ENCODE measurements around the gene AP4S1.
"Not testable (repeated sequence)": the region's sequence is repeated elsewhere in the genome, so short reads cannot be mapped to it uniquely, and the experiment has no call there.

Gene AP4S1

GRCh38 chr14:31009836-31010574 is 15.4 kb upstream of the AP4S1 start:
- no peak for DNase-seq

- DNase-seq, result no peak
These were observed 14.5 kb upstream of the AP4S1 start for GRCh38 chr14:31010935-31011334.

- no peak for DNase-seq
These were observed 11.6 kb upstream of the AP4S1 start for GRCh38 chr14:31013841-31014240.

GRCh38 chr14:31018057-31018645 is 7.3 kb upstream of the AP4S1 start:
- DNase-seq, result no peak

- DNase-seq, result no peak
These were observed 4.4 kb upstream of the AP4S1 start for GRCh38 chr14:31020834-31021575.

- DNase-seq, result no peak
These were observed 3.9 kb upstream of the AP4S1 start for GRCh38 chr14:31021576-31021949.

GRCh38 chr14:31022386-31022785 is 3.1 kb upstream of the AP4S1 start:
- DNase-seq, result no peak

GRCh38 chr14:31024010-31024480 is 1.4 kb upstream of the AP4S1 start:
- no peak for DNase-seq

- DNase-seq, result no peak
These were observed 677 bp upstream of the AP4S1 start for GRCh38 chr14:31024577-31025366.

- DNase-seq, result no peak
These were observed 614 bp downstream of the AP4S1 start, which contains the start of gene STRN3 for GRCh38 chr14:31026077-31026449. Gene STRN3, minus strand, starts transcription at chr14:31026379. Its CDS starts 194 bp downstream, at chr14:31026185.

GRCh38 chr14:31026450-31027235 is 1.2 kb downstream of the AP4S1 start:
- peak; percentile 74 for DNase-seq

- DNase-seq, result no peak
These were observed 2.4 kb downstream of the AP4S1 start for GRCh38 chr14:31027847-31028246.

GRCh38 chr14:31029016-31029970 is 3.8 kb downstream of the AP4S1 start:
- no peak for DNase-seq

GRCh38 chr14:31030469-31030868 is 5.0 kb downstream of the AP4S1 start:
- no peak for DNase-seq

GRCh38 chr14:31036552-31036951 is 11.1 kb downstream of the AP4S1 start:
- no peak for DNase-seq

GRCh38 chr14:31037709-31038221 is 12.3 kb downstream of the AP4S1 start:
- no peak for DNase-seq

- DNase-seq, result no peak
These were observed 13.2 kb downstream of the AP4S1 start for GRCh38 chr14:31038521-31039166.

- no peak for DNase-seq
These were observed 16.9 kb downstream of the AP4S1 start for GRCh38 chr14:31042300-31042699.

GRCh38 chr14:31042893-31043292 is 17.4 kb downstream of the AP4S1 start:
- DNase-seq, result not testable (repeated sequence)

GRCh38 chr14:31043379-31043778 is 17.9 kb downstream of the AP4S1 start:
- no peak for DNase-seq
